ENCODE data around the gene PRELID2.

- TF ChIP-seq POLR2AphosphoS5 (IDR thresholded peaks at IDR 0.05; ENCODE audit: low read depth, low read length) (no peak), REST (IDR thresholded peaks at IDR 0.05; ENCODE audit: insufficient read depth in 1 of 2, low read depth in 2 of 2, low read length in 2 of 2) (no peak), TAF1 (IDR thresholded peaks at IDR 0.05; ENCODE audit: borderline replicate concordance, insufficient read depth, low read length) (no peak), SIN3A (IDR thresholded peaks at IDR 0.05; ENCODE audit: borderline replicate concordance, insufficient read depth, low read length) (no peak)
Observed at GRCh38 chr5:145874765-145875164, 39.6 kb upstream of the PRELID2 start.

Data from PFSK-1 (cell line).